Esophagus muscularis mucosa (tissue), 3 donors: ENCODE data around the gene GTF2I.

ENCODE experiments used
- EP300 ChIP-seq: sonication (generic); formaldehyde crosslinking; IDR thresholded peaks from one replicate; pipeline ENCODE4 v1.6.1; 2017; ENCODE audit warnings: antibody characterized with exemption
- TF ChIP-seq, protein P1 (sequence below), 3 experiments: fragments of 200-600 bp in 2 of 3; fragments of 450-650 bp in 1 of 3; sonication (generic) in 2 of 3; IDR thresholded peaks; one replicate each; pipeline ENCODE4 v1.5.1; 2017 to 2019; ENCODE audit warnings: antibody characterized with exemption in 3 of 3, mild to moderate bottlenecking in 2 of 3, moderate library complexity in 1 of 3

DNA sequence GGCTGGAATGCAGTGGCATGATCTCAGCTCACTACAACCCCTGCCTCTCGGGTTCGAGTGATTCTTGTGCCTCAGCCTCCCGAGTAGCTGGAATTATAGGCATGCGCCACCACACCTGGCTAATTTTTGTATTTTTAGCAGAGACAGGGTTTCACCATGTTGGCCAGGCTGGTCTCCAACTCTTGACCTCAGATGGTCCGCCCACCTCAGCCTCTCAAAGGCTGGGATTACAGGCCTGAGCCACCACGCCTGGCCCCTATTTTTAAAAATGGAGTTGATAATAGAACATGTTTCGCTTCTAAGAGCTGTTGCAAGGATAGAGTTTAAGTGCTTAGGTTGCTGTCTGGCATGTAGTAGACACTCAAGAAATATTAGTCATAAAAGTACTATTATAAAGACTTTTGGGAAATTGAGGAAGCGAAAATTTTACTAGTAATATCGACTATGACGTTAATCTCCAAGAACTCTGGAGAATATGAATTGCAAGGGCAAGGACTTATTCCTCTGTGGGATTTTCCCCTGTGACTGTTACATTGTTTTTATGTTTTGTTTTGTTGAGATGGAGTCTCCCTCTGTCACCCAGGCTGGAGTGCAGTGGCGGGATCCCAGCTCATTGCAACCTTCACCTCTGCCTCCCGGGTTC, 7.9 kb downstream of the GTF2I start:
- TF ChIP-seq, protein P1, sequence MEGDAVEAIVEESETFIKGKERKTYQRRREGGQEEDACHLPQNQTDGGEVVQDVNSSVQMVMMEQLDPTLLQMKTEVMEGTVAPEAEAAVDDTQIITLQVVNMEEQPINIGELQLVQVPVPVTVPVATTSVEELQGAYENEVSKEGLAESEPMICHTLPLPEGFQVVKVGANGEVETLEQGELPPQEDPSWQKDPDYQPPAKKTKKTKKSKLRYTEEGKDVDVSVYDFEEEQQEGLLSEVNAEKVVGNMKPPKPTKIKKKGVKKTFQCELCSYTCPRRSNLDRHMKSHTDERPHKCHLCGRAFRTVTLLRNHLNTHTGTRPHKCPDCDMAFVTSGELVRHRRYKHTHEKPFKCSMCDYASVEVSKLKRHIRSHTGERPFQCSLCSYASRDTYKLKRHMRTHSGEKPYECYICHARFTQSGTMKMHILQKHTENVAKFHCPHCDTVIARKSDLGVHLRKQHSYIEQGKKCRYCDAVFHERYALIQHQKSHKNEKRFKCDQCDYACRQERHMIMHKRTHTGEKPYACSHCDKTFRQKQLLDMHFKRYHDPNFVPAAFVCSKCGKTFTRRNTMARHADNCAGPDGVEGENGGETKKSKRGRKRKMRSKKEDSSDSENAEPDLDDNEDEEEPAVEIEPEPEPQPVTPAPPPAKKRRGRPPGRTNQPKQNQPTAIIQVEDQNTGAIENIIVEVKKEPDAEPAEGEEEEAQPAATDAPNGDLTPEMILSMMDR (IDR thresholded peaks at IDR 0.05) = no peak
- TF ChIP-seq EP300 = no peak
